CD14-positive monocyte (primary cell): Measurements from ENCODE around the gene ARID2. TPM values are rescaled to one million over a fixed set of nuclear protein-coding genes. Genes with fewer than 3 reads are reported as not detected.

Experiments used
- DNase-seq, 3 donors: peaks; one replicate each; pipeline ENCODE4 v3.0.0-alpha.2; 2011 to 2022
- H2AFZ ChIP-seq: 2 replicates; pipeline ENCODE4 v1.6.0; 2012; ENCODE audit warnings: mild to moderate bottlenecking, low read depth, low read length, inconsistent platforms; ENCODE audit not compliant: insufficient read depth, poor library complexity, severe bottlenecking
- H3K27ac ChIP-seq, 2 donors: 1 replicate in 1 of 2; 2 replicates in 1 of 2; pipeline ENCODE4 v1.5.1; 2012 to 2013; ENCODE audit warnings: low read length in 2 of 2, control low read depth in 1 of 2, inconsistent platforms in 1 of 2, low read depth in 1 of 2, mild to moderate bottlenecking in 1 of 2
- H3K27me3 ChIP-seq, 2 donors: one replicate each; pipeline versions ENCODE4 v1.6.0 to v1.6.1; 2011 to 2013; ENCODE audit warnings: low read length in 2 of 2; ENCODE audit not compliant: control insufficient read depth in 2 of 2, insufficient read depth in 2 of 2
- H3K36me3 ChIP-seq, 2 donors: replicated peaks in 1 of 2; 1 replicate in 1 of 2; 2 replicates in 1 of 2; pipeline versions ENCODE4 v1.5.1 to v1.6.1; 2012 to 2013; ENCODE audit warnings: low read length in 2 of 2, control low read depth in 1 of 2, inconsistent platforms in 1 of 2, mild to moderate bottlenecking in 1 of 2; ENCODE audit not compliant: insufficient read depth in 2 of 2, control insufficient read depth in 1 of 2
- H3K4me1 ChIP-seq, 2 donors: 1 replicate in 1 of 2; 2 replicates in 1 of 2; pipeline versions ENCODE4 v1.5.1 to v1.6.1; 2012 to 2013; ENCODE audit warnings: low read length in 2 of 2, control low read depth in 1 of 2, inconsistent platforms in 1 of 2, mild to moderate bottlenecking in 1 of 2, moderate library complexity in 1 of 2; ENCODE audit not compliant: insufficient read depth in 2 of 2, control insufficient read depth in 1 of 2
- H3K4me2 ChIP-seq: replicated peaks from 2 replicates; pipeline ENCODE3; 2012; ENCODE audit warnings: low read length, moderate library complexity, mild to moderate bottlenecking; ENCODE audit not compliant: poor library complexity, severe bottlenecking; ENCODE audit errors: extremely low read depth
- H3K4me3 ChIP-seq, 3 experiments: fragments of 200-600 bp in 1 of 3; sonication (generic) in 1 of 3; replicated peaks in 1 of 3; 1 replicate in 2 of 3; 2 replicates in 1 of 3; pipeline ENCODE4 v1.5.1; 2011 to 2013; ENCODE audit warnings: low read length in 3 of 3, mild to moderate bottlenecking in 3 of 3, control low read depth in 2 of 3, low read depth in 2 of 3, inconsistent platforms in 1 of 3, moderate library complexity in 1 of 3
- H3K79me2 ChIP-seq: 2 replicates; pipeline ENCODE4 v1.6.0; 2012; ENCODE audit warnings: mild to moderate bottlenecking, control low read depth, inconsistent platforms, low read length, moderate library complexity; ENCODE audit not compliant: insufficient read depth
- H3K9ac ChIP-seq: 2 replicates; pipeline ENCODE4 v1.6.0; 2017; ENCODE audit warnings: low read length, mild to moderate bottlenecking; ENCODE audit not compliant: insufficient read depth, poor library complexity, severe bottlenecking
- H3K9me3 ChIP-seq, 2 donors: replicated peaks in 1 of 2; 1 replicate in 1 of 2; 2 replicates in 1 of 2; pipeline versions ENCODE4 v1.5.1 to v1.6.1; 2012 to 2013; ENCODE audit warnings: low read length in 2 of 2, control low read depth in 1 of 2; ENCODE audit not compliant: control insufficient read depth in 1 of 2, insufficient read depth in 1 of 2
- H4K20me1 ChIP-seq: 2 replicates; pipeline ENCODE4 v1.6.0; 2012; ENCODE audit warnings: mild to moderate bottlenecking, low read length, control low read depth, moderate library complexity; ENCODE audit not compliant: insufficient read depth
- H3K27ac Mint-ChIP-seq, 7 donors: one replicate each; pipeline ENCODE4 v1.8.0; 2020; ENCODE audit warnings: mild to moderate bottlenecking in 7 of 7, mixed read lengths in 7 of 7, moderate library complexity in 6 of 7, inconsistent platforms in 2 of 7
- H3K27me3 Mint-ChIP-seq, 3 donors: one replicate each; pipeline ENCODE4 v1.8.0; 2021 to 2022; ENCODE audit warnings: low read depth in 3 of 3, mild to moderate bottlenecking in 3 of 3, mixed read lengths in 3 of 3, moderate library complexity in 3 of 3, inconsistent platforms in 1 of 3
- H3K36me3 Mint-ChIP-seq, 2 donors: one replicate each; pipeline ENCODE4 v1.8.0; 2020; ENCODE audit warnings: mixed read lengths in 2 of 2, inconsistent platforms in 1 of 2, mild to moderate bottlenecking in 1 of 2
- H3K4me1 Mint-ChIP-seq: one replicate; pipeline ENCODE4 v1.8.0; 2020; ENCODE audit warnings: mild to moderate bottlenecking, mixed read lengths
- H3K4me3 Mint-ChIP-seq, 2 donors: one replicate each; pipeline ENCODE4 v1.8.0; 2020; ENCODE audit warnings: mild to moderate bottlenecking in 2 of 2, mixed read lengths in 2 of 2, moderate library complexity in 1 of 2
- H3K9me3 Mint-ChIP-seq, 7 donors: one replicate each; pipeline ENCODE4 v1.8.0; 2020 to 2022; ENCODE audit warnings: mixed read lengths in 7 of 7, mild to moderate bottlenecking in 6 of 7, moderate library complexity in 6 of 7, inconsistent platforms in 2 of 7
- CTCF ChIP-seq: fragments of 200-600 bp; IDR thresholded peaks from one replicate; pipeline ENCODE4 v1.8.0; 2022; ENCODE audit warnings: antibody characterized with exemption, mild to moderate bottlenecking
- WGBS: methylation state at CpG from one replicate; pipeline ENCODE4 v1.1.5; 2013; ENCODE audit warnings: missing lambda C conversion rate; ENCODE audit not compliant: insufficient coverage; 5-methylcytosine and 5-hydroxymethylcytosine counted together
- intact Hi-C, 2 donors: fragments of 100-400 bp; cut with micrococcal nuclease; formaldehyde crosslinking; loops; one replicate each; pipeline versions ENCODE4 v1.15.0 to v1.15.1; 2023
- polyA plus RNA-seq, 3 donors: library from polyadenylated mRNA; depleted of rRNA in 1 of 3; unstranded in 2 of 3; stranded (reverse) in 1 of 3; fragments of 300-500 nt in 2 of 3; fragments of >200 nt in 1 of 3; fragmentation: Illumina TruSeq in 2 of 3; gene quantifications; 1 replicate in 2 of 3; 2 replicates in 1 of 3; pipeline ENCODE4 v1.2.3, GENCODE V29; 2012 to 2021

ARID2 gene
- polyA plus RNA-seq, 3 donors: 3.0 to 8.0 (median 4.7) TPM

GRCh38 chr12:45731190-45731775 lies 1.8 kb downstream of the ARID2 start:
- peak overlapping the region; percentile 65 to 98 (median 73) for H3K4me3 ChIP-seq
- WGBS: no CpG with 5 or more reads among the region's 4 CpGs
- peak overlapping the region; percentile 85 for H2AFZ ChIP-seq
- peak overlapping the region; percentile 79 to 98 (median 90) for H3K27ac Mint-ChIP-seq
- TF ChIP-seq CTCF: no peak
- H3K9me3 Mint-ChIP-seq: peaks cover 0 to 5% (median 0%) of the 10 kb centered on the region in 7 donors
- peak overlapping the region in 1 of 2 donors; percentile 89 for H3K27ac ChIP-seq
- peaks cover 0 to 6% of the 10 kb centered on the region in 2 donors for H3K36me3 ChIP-seq
- no peaks in the 10 kb centered on the region for H3K27me3 ChIP-seq
- H4K20me1 ChIP-seq: peaks cover 5% of the 10 kb centered on the region
- H3K4me2 ChIP-seq: peak overlapping the region; percentile 91
- H3K4me3 Mint-ChIP-seq: peak overlapping the region; percentile 86 to 92
- no peaks in the 10 kb centered on the region for H3K9me3 ChIP-seq
- H3K4me1 ChIP-seq: peaks cover 20 to 36% of the 10 kb centered on the region in 2 donors
- H3K27me3 Mint-ChIP-seq: no peaks in the 10 kb centered on the region
- H3K79me2 ChIP-seq: peaks cover 66% of the 10 kb centered on the region
- peak overlapping the region; percentile 97 for H3K9ac ChIP-seq
- intact Hi-C loops: loop anchor here in 1 of 2 donors (10.0 kb wide), 1 partner anchor 644 kb away; the partner anchor contains the start of gene SLC38A2
- peaks cover 12 to 18% of the 10 kb centered on the region in 2 donors for H3K36me3 Mint-ChIP-seq
- no peak for DNase-seq
- H3K4me1 Mint-ChIP-seq: peaks cover 29% of the 10 kb centered on the region

- TF ChIP-seq CTCF: no peak
- no peak overlapping the region for H3K27ac ChIP-seq
- H3K4me1 Mint-ChIP-seq: peaks cover 29% of the 10 kb centered on the region
- H3K9me3 ChIP-seq: no peaks in the 10 kb centered on the region
- intact Hi-C loops: loop anchor here in 1 of 2 donors (10.0 kb wide), 1 partner anchor 643 kb away; the partner anchor contains the start of gene SLC38A2
- peak overlapping the region; percentile 17 to 56 for H3K4me3 Mint-ChIP-seq
- DNase-seq: no peak
- no peak overlapping the region for H3K9ac ChIP-seq
- H3K27me3 Mint-ChIP-seq: no peaks in the 10 kb centered on the region
- peaks cover 0 to 7% (median 4%) of the 10 kb centered on the region in 7 donors for H3K9me3 Mint-ChIP-seq
- H3K79me2 ChIP-seq: peaks cover 73% of the 10 kb centered on the region
- peaks cover 8 to 9% of the 10 kb centered on the region in 2 donors for H3K36me3 ChIP-seq
- H3K36me3 Mint-ChIP-seq: peaks cover 13 to 28% of the 10 kb centered on the region in 2 donors
- 0% methylated on average over 2 of the region's 5 CpGs for WGBS
- H3K4me2 ChIP-seq: peak overlapping the region; percentile 91
- H3K27me3 ChIP-seq: no peaks in the 10 kb centered on the region
- no peak overlapping the region for H2AFZ ChIP-seq
- peak overlapping the region in 1 of 3 experiments; percentile 41 for H3K4me3 ChIP-seq
- peak overlapping the region in 4 of 7 donors; percentile 5 to 82 (median 34) for H3K27ac Mint-ChIP-seq
- peaks cover 9% of the 10 kb centered on the region for H4K20me1 ChIP-seq
- H3K4me1 ChIP-seq: peaks cover 20 to 33% of the 10 kb centered on the region in 2 donors
Measured at GRCh38 chr12:45732250-45732649, 2.7 kb downstream of the ARID2 start.
